ENCODE results near the gene AGAP1. TPM values are rescaled to one million over a fixed set of nuclear protein-coding genes. Genes with fewer than 3 reads are reported as not detected.

Gene AGAP1
- total RNA-seq, 1 donor from 2014 or later, result 39.4 TPM

- Histone ChIP-seq H3K4me2 (ENCODE audit: low read length) (no peak overlapping the region), H3K79me2 (ENCODE audit: insufficient read depth, low read length) (no peaks in the 10 kb centered on the region), H4K20me1 (ENCODE audit: insufficient read depth, low read length) (peaks cover 7% of the 10 kb centered on the region), H3K9me3 (ENCODE audit: insufficient read depth, low read depth, low read length) (no peaks in the 10 kb centered on the region), H3K36me3 (ENCODE audit: insufficient read depth, low read length) (no peaks in the 10 kb centered on the region), H3K4me1 (ENCODE audit: insufficient read depth, low read length) (no peaks in the 10 kb centered on the region), H3K4me3 (ENCODE audit: insufficient read depth, low read depth, low read length) (no peak overlapping the region), H3K27ac (ENCODE audit: low read depth, low read length) (no peak overlapping the region), H3K27me3 (ENCODE audit: insufficient read depth, low read length) (no peaks in the 10 kb centered on the region), H3K9ac (ENCODE audit: low read length) (no peak overlapping the region), H2AFZ (ENCODE audit: low read depth, low read length) (no peak overlapping the region)
- FAIRE-seq, result no peak
- Mint-ChIP-seq H3K9me3 (ENCODE audit: unreplicated experiment) (peaks cover 2% of the 10 kb centered on the region), H3K36me3 (ENCODE audit: low read depth, unreplicated experiment) (peaks cover 21% of the 10 kb centered on the region), H3K27me3 (ENCODE audit: low read depth, unreplicated experiment) (no peaks in the 10 kb centered on the region), H3K4me1 (ENCODE audit: low read depth, unreplicated experiment) (no peaks in the 10 kb centered on the region), H3K4me3 (ENCODE audit: unreplicated experiment) (no peak overlapping the region), H3K27ac (ENCODE audit: unreplicated experiment) (no peak overlapping the region)
- DNase-seq (ENCODE audit: low read depth), result no peak
- no peak for TF ChIP-seq EZH2 (IDR thresholded peaks at IDR 0.05; ENCODE audit: insufficient read depth, low read length)
- TF ChIP-seq, protein P1, sequence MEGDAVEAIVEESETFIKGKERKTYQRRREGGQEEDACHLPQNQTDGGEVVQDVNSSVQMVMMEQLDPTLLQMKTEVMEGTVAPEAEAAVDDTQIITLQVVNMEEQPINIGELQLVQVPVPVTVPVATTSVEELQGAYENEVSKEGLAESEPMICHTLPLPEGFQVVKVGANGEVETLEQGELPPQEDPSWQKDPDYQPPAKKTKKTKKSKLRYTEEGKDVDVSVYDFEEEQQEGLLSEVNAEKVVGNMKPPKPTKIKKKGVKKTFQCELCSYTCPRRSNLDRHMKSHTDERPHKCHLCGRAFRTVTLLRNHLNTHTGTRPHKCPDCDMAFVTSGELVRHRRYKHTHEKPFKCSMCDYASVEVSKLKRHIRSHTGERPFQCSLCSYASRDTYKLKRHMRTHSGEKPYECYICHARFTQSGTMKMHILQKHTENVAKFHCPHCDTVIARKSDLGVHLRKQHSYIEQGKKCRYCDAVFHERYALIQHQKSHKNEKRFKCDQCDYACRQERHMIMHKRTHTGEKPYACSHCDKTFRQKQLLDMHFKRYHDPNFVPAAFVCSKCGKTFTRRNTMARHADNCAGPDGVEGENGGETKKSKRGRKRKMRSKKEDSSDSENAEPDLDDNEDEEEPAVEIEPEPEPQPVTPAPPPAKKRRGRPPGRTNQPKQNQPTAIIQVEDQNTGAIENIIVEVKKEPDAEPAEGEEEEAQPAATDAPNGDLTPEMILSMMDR (IDR thresholded peaks at IDR 0.05; ENCODE audit: insufficient read depth, low read depth, low read length), result no peak
Measured at GRCh38 chr2:235804676-235805075, 310.8 kb downstream of the AGAP1 start.

- Histone ChIP-seq H4K20me1 (ENCODE audit: insufficient read depth, low read length) (peaks cover 7% of the 10 kb centered on the region), H3K4me1 (ENCODE audit: insufficient read depth, low read length) (no peaks in the 10 kb centered on the region), H2AFZ (ENCODE audit: low read depth, low read length) (no peak overlapping the region), H3K9me3 (ENCODE audit: insufficient read depth, low read depth, low read length) (no peaks in the 10 kb centered on the region), H3K36me3 (ENCODE audit: insufficient read depth, low read length) (no peaks in the 10 kb centered on the region), H3K4me3 (ENCODE audit: insufficient read depth, low read depth, low read length) (no peak overlapping the region), H3K79me2 (ENCODE audit: insufficient read depth, low read length) (no peaks in the 10 kb centered on the region), H3K27me3 (ENCODE audit: insufficient read depth, low read length) (no peaks in the 10 kb centered on the region), H3K4me2 (ENCODE audit: low read length) (no peak overlapping the region), H3K9ac (ENCODE audit: low read length) (no peak overlapping the region), H3K27ac (ENCODE audit: low read depth, low read length) (no peak overlapping the region)
- DNase-seq (ENCODE audit: low read depth) (no peak), FAIRE-seq (no peak)
- H3K27ac Mint-ChIP-seq (ENCODE audit: unreplicated experiment), result no peak overlapping the region
- H3K4me1 Mint-ChIP-seq (ENCODE audit: low read depth, unreplicated experiment), result peaks cover 10% of the 10 kb centered on the region
- H3K4me3 Mint-ChIP-seq (ENCODE audit: unreplicated experiment), result no peak overlapping the region
- TF ChIP-seq, protein P1 (IDR thresholded peaks at IDR 0.05; ENCODE audit: insufficient read depth, low read depth, low read length), result no peak
- no peak for TF ChIP-seq EZH2 (IDR thresholded peaks at IDR 0.05; ENCODE audit: insufficient read depth, low read length)
- no peaks in the 10 kb centered on the region for H3K27me3 Mint-ChIP-seq (ENCODE audit: low read depth, unreplicated experiment)
- H3K9me3 Mint-ChIP-seq (ENCODE audit: unreplicated experiment), result no peaks in the 10 kb centered on the region
- peaks cover 21% of the 10 kb centered on the region for H3K36me3 Mint-ChIP-seq (ENCODE audit: low read depth, unreplicated experiment)
Measured at GRCh38 chr2:235806986-235807750, 313.3 kb downstream of the AGAP1 start.

DNA sequence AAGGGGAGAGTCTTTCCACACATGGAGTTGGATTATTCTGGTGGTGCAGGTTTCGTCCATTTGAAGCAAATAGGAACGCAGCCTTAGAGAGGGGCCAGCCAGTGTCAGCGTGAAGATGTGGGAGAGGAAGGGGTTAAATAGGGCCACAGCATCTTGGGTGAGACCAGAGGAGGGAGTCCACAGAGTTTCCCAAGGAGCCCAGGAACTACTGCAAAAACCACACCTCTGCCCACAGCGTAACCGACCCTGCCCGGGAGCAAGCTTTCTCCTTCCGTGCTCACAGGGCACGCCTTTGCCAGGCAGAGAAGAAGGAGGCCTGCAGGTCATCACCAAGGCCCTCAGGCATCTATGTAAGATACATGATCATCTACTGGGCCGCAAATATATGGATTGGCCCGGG lies 314.5 kb downstream of the AGAP1 start:
- Histone ChIP-seq H3K4me2 (ENCODE audit: low read length) (no peak overlapping the region), H3K27me3 (ENCODE audit: insufficient read depth, low read length) (no peaks in the 10 kb centered on the region), H3K4me1 (ENCODE audit: insufficient read depth, low read length) (no peaks in the 10 kb centered on the region), H3K36me3 (ENCODE audit: insufficient read depth, low read length) (no peaks in the 10 kb centered on the region), H3K4me3 (ENCODE audit: insufficient read depth, low read depth, low read length) (no peak overlapping the region), H2AFZ (ENCODE audit: low read depth, low read length) (no peak overlapping the region), H4K20me1 (ENCODE audit: insufficient read depth, low read length) (no peaks in the 10 kb centered on the region), H3K79me2 (ENCODE audit: insufficient read depth, low read length) (no peaks in the 10 kb centered on the region), H3K27ac (ENCODE audit: low read depth, low read length) (no peak overlapping the region), H3K9me3 (ENCODE audit: insufficient read depth, low read depth, low read length) (no peaks in the 10 kb centered on the region), H3K9ac (ENCODE audit: low read length) (no peak overlapping the region)
- Mint-ChIP-seq H3K27ac (ENCODE audit: unreplicated experiment) (no peak overlapping the region), H3K36me3 (ENCODE audit: low read depth, unreplicated experiment) (peaks cover 30% of the 10 kb centered on the region), H3K4me1 (ENCODE audit: low read depth, unreplicated experiment) (peaks cover 10% of the 10 kb centered on the region), H3K27me3 (ENCODE audit: low read depth, unreplicated experiment) (no peaks in the 10 kb centered on the region), H3K4me3 (ENCODE audit: unreplicated experiment) (no peak overlapping the region), H3K9me3 (ENCODE audit: unreplicated experiment) (no peaks in the 10 kb centered on the region)
- no peak for DNase-seq (ENCODE audit: low read depth)
- no peak for FAIRE-seq
- TF ChIP-seq, protein P1 (IDR thresholded peaks at IDR 0.05; ENCODE audit: insufficient read depth, low read depth, low read length), result no peak
